IPS-NIHi7 (cell line): Measurements from ENCODE around the gene PARL.

Source experiments
- DNase-seq: peaks from one replicate; pipeline ENCODE4 v3.0.0; 2012; ENCODE audit warnings: mixed read lengths; ENCODE audit errors: extremely low spot score

Gene PARL

GRCh38 chr3:183854318-183855035 lies 30.2 kb downstream of the PARL start:
- DNase-seq, result no peak

- no peak for DNase-seq
These were observed 38.9 kb downstream of the PARL start for GRCh38 chr3:183845608-183846288.

GRCh38 chr3:183845090-183845489 lies 39.6 kb downstream of the PARL start:
- no peak for DNase-seq

GRCh38 chr3:183844606-183845005 lies 40.1 kb downstream of the PARL start:
- no peak for DNase-seq

GRCh38 chr3:183839751-183840150 lies 44.9 kb downstream of the PARL start:
- no peak for DNase-seq

GRCh38 chr3:183837894-183838293 lies 46.8 kb downstream of the PARL start:
- DNase-seq, result no peak

- DNase-seq, result no peak
These were observed 47.3 kb downstream of the PARL start for GRCh38 chr3:183837390-183837789.

- DNase-seq, result no peak
These were observed 51.2 kb downstream of the PARL start for GRCh38 chr3:183833516-183833915.

GRCh38 chr3:183830187-183830586 lies 54.5 kb downstream of the PARL start:
- DNase-seq, result no peak

- DNase-seq, result no peak
These were observed 55.2 kb downstream of the PARL start for GRCh38 chr3:183829466-183829865.

- DNase-seq, result no peak
These were observed 56.2 kb downstream of the PARL start for GRCh38 chr3:183828538-183828870.

GRCh38 chr3:183827809-183828537 lies 56.7 kb downstream of the PARL start:
- no peak for DNase-seq

- no peak for DNase-seq
These were observed 58.0 kb downstream of the PARL start for GRCh38 chr3:183826448-183827250.

GRCh38 chr3:183825456-183826161 lies 59.1 kb downstream of the PARL start, which contains the start of gene MAP6D1:
TSS of gene MAP6D1 (minus strand) at chr3:183825577. CDS start at chr3:183825547, 30 bp downstream.
- DNase-seq, result peak; percentile 92

- DNase-seq, result peak; percentile 44
These were observed 59.8 kb downstream of the PARL start for GRCh38 chr3:183824761-183825455.

- DNase-seq, result no peak
These were observed 60.7 kb downstream of the PARL start for GRCh38 chr3:183823963-183824362.

GRCh38 chr3:183822631-183823030 lies 62.0 kb downstream of the PARL start:
- peak; percentile 47 for DNase-seq

GRCh38 chr3:183819831-183820230 lies 64.8 kb downstream of the PARL start:
- DNase-seq, result no peak

GRCh38 chr3:183818706-183819624 lies 65.7 kb downstream of the PARL start:
- no peak for DNase-seq
